ENCODE data around the gene PTPRE.

The PTPRE gene

DNA sequence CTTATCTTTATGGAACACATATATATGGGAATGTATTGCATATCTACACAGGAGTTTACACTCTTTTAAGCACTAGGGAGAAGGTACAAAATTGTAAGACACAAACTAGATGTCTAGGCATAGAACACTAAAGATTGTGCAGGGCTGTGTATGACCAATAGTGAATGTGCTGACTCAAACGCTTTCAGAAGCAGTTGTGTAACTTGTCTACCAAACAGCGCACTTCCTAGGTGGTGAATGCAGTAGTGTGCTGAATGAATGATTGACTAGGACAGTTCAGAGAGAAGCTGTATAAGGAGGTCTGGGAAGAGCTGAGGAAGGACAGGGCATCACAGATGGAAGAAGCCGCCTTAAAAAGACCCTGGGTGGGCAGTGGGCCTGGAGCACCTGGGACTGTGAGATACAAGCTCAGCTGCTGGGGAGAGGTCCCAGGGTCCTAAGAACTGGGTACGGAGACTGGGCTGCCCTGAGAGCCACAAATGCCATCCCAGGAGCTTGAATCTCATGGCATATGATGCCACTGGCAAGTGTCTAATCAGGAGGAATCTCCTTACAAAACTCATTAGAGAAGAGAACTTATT lies 28.3 kb upstream of the PTPRE start:
- Histone ChIP-seq H3K36me3 (no peaks in the 10 kb centered on the region), H3K27me3 (ENCODE audit: insufficient read depth, low read depth, severe bottlenecking) (no peaks in the 10 kb centered on the region), H3K4me3 (ENCODE audit: low read depth, low read length) (no peak overlapping the region), H3K27ac (no peak overlapping the region), H3K9me3 (ENCODE audit: severe bottlenecking) (no peaks in the 10 kb centered on the region)
- TF ChIP-seq, protein P1, sequence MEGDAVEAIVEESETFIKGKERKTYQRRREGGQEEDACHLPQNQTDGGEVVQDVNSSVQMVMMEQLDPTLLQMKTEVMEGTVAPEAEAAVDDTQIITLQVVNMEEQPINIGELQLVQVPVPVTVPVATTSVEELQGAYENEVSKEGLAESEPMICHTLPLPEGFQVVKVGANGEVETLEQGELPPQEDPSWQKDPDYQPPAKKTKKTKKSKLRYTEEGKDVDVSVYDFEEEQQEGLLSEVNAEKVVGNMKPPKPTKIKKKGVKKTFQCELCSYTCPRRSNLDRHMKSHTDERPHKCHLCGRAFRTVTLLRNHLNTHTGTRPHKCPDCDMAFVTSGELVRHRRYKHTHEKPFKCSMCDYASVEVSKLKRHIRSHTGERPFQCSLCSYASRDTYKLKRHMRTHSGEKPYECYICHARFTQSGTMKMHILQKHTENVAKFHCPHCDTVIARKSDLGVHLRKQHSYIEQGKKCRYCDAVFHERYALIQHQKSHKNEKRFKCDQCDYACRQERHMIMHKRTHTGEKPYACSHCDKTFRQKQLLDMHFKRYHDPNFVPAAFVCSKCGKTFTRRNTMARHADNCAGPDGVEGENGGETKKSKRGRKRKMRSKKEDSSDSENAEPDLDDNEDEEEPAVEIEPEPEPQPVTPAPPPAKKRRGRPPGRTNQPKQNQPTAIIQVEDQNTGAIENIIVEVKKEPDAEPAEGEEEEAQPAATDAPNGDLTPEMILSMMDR (IDR thresholded peaks at IDR 0.05; ENCODE audit: low read depth, low read length), result no peak
- no peak for DNase-seq

- Histone ChIP-seq H3K9me3 (ENCODE audit: severe bottlenecking) (no peaks in the 10 kb centered on the region), H3K27ac (no peak overlapping the region), H3K27me3 (ENCODE audit: insufficient read depth, low read depth, severe bottlenecking) (no peaks in the 10 kb centered on the region), H3K4me3 (ENCODE audit: low read depth, low read length) (no peak overlapping the region), H3K36me3 (no peaks in the 10 kb centered on the region)
- no peak for DNase-seq
- TF ChIP-seq, protein P1 (IDR thresholded peaks at IDR 0.05; ENCODE audit: low read depth, low read length), result no peak
Observed at GRCh38 chr10:127880557-127880956, 26.3 kb upstream of the PTPRE start.

GRCh38 chr10:127881262-127881661 lies 25.6 kb upstream of the PTPRE start:
- H3K27ac ChIP-seq, result no peak overlapping the region
- H3K36me3 ChIP-seq, result no peaks in the 10 kb centered on the region
- no peak overlapping the region for H3K4me3 ChIP-seq (ENCODE audit: low read depth, low read length)
- H3K9me3 ChIP-seq (ENCODE audit: severe bottlenecking), result no peaks in the 10 kb centered on the region
- no peak for DNase-seq
- H3K27me3 ChIP-seq (ENCODE audit: insufficient read depth, low read depth, severe bottlenecking), result no peaks in the 10 kb centered on the region
- TF ChIP-seq, protein P1 (IDR thresholded peaks at IDR 0.05; ENCODE audit: low read depth, low read length), result no peak

DNA sequence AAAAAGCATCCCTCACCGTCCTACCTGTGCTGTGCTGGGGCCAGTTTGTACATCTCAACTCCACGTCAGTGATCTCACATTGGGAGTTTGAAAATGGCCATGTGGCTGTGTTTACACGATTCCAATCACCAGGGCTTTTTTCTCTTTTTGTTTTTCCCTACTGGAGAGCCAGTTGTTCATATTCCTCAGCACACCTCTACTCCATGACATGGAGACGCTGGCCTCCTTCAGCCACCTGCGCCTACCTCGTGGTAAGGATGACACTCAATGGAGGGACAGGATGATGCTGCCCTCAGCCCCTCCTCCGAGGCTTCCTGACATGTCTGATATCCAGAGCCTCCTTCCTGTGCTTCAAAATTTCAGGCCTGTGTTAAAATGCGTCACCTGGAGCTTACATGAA lies 24.5 kb upstream of the PTPRE start:
- H3K4me3 ChIP-seq (ENCODE audit: low read depth, low read length), result no peak overlapping the region
- H3K36me3 ChIP-seq, result no peaks in the 10 kb centered on the region
- H3K27ac ChIP-seq, result no peak overlapping the region
- no peaks in the 10 kb centered on the region for H3K27me3 ChIP-seq (ENCODE audit: insufficient read depth, low read depth, severe bottlenecking)
- no peaks in the 10 kb centered on the region for H3K9me3 ChIP-seq (ENCODE audit: severe bottlenecking)
- no peak for DNase-seq
- TF ChIP-seq, protein P1 (IDR thresholded peaks at IDR 0.05; ENCODE audit: low read depth, low read length), result no peak

GRCh38 chr10:127882801-127883459 lies 24.0 kb upstream of the PTPRE start:
- Histone ChIP-seq H3K27me3 (ENCODE audit: insufficient read depth, low read depth, severe bottlenecking) (no peaks in the 10 kb centered on the region), H3K36me3 (no peaks in the 10 kb centered on the region), H3K27ac (no peak overlapping the region), H3K9me3 (ENCODE audit: severe bottlenecking) (no peaks in the 10 kb centered on the region), H3K4me3 (ENCODE audit: low read depth, low read length) (no peak overlapping the region)
- no peak for DNase-seq
- TF ChIP-seq, protein P1 (IDR thresholded peaks at IDR 0.05; ENCODE audit: low read depth, low read length), result no peak

- no peak for DNase-seq
- no peaks in the 10 kb centered on the region for H3K36me3 ChIP-seq
- no peak overlapping the region for H3K4me3 ChIP-seq (ENCODE audit: low read depth, low read length)
- TF ChIP-seq, protein P1 (IDR thresholded peaks at IDR 0.05; ENCODE audit: low read depth, low read length), result no peak
- H3K27ac ChIP-seq, result no peak overlapping the region
- no peaks in the 10 kb centered on the region for H3K9me3 ChIP-seq (ENCODE audit: severe bottlenecking)
- no peaks in the 10 kb centered on the region for H3K27me3 ChIP-seq (ENCODE audit: insufficient read depth, low read depth, severe bottlenecking)
Observed at GRCh38 chr10:127883516-127883915, 23.4 kb upstream of the PTPRE start.
